Adrenal gland (tissue), 12 donors: ENCODE results near the gene DCTN1. TPM values are rescaled to one million over a fixed set of nuclear protein-coding genes. Genes with fewer than 3 reads are reported as not detected.
A peak's percentile ranks its signal among the peaks of the same experiment; 100 is the strongest.

Source experiments
- DNase-seq, 7 donors: peaks; one replicate each; pipeline ENCODE4 v3.0.0-alpha.2; 2019 to 2020
- H3K27ac ChIP-seq, 5 donors: fragments of 200-600 bp; sonication (generic) in 4 of 5; 1 replicate in 3 of 5; 2 replicates in 2 of 5; pipeline versions ENCODE4 v1.5.1 to v1.8.0; 2016 to 2020; ENCODE audit warnings: mild to moderate bottlenecking in 1 of 5
- H3K27me3 ChIP-seq: fragments of 200-600 bp; 2 replicates; pipeline ENCODE4 v1.8.0; 2021
- H3K36me3 ChIP-seq, 2 donors: fragments of 200-600 bp; replicated peaks in 1 of 2; 1 replicate in 1 of 2; 2 replicates in 1 of 2; pipeline versions ENCODE4 v1.5.1 to v1.8.0; 2018 to 2022
- H3K4me1 ChIP-seq, 2 donors: fragments of 200-600 bp; replicated peaks in 1 of 2; 1 replicate in 1 of 2; 2 replicates in 1 of 2; pipeline versions ENCODE4 v1.5.1 to v1.8.0; 2018 to 2021
- H3K4me3 ChIP-seq, 4 donors: fragments of 200-600 bp; sonication (generic) in 3 of 4; one replicate each; pipeline ENCODE4 v1.5.1; 2016 to 2018
- H3K9me3 ChIP-seq, 3 donors: fragments of 200-600 bp; sonication (generic) in 1 of 3; replicated peaks in 1 of 3; 1 replicate in 2 of 3; 2 replicates in 1 of 3; pipeline versions ENCODE4 v1.5.1 to v1.8.0; 2016 to 2021
- CTCF ChIP-seq, 6 experiments: fragments of 450-650 bp in 4 of 6; fragments of 200-600 bp in 2 of 6; sonication (generic) in 1 of 6; IDR thresholded peaks; 1 replicate in 5 of 6; 2 replicates in 1 of 6; pipeline versions ENCODE4 v1.5.1 to v1.8.0; 2016 to 2021; ENCODE audit warnings: antibody characterized with exemption in 6 of 6, mild to moderate bottlenecking in 2 of 6, moderate library complexity in 1 of 6
- POLR2A ChIP-seq, 2 donors: fragments of 450-650 bp; IDR thresholded peaks; one replicate each; pipeline ENCODE4 v1.6.1; 2017; ENCODE audit warnings: antibody characterized with exemption in 2 of 2, mild to moderate bottlenecking in 2 of 2, moderate library complexity in 1 of 2
- WGBS, 4 donors: extraction: QIAGEN DNeasy Blood & Tissue Kit in 2 of 4; methylation state at CpG; one replicate each; pipeline versions ENCODE4 v1.1.5 to v1.1.7; 2013 to 2017; 5-methylcytosine and 5-hydroxymethylcytosine counted together
- intact Hi-C, 2 donors: fragments of 100-400 bp; cut with DNase I; formaldehyde crosslinking; loops; one replicate each; pipeline versions ENCODE4 v1.14.1 to v1.15.0; 2022 to 2023
- polyA plus RNA-seq, 3 donors: library from polyadenylated mRNA; stranded (reverse); fragments of 200-250 nt in 2 of 3; fragments of 350-450 nt in 1 of 3; fragmentation: Illumina TruSeq in 1 of 3; extraction: RNeasy Lipid Tissue Mini Kit (QIAGEN cat#74804) in 1 of 3; gene quantifications; one replicate each; pipeline ENCODE4 v1.2.3, GENCODE V29; 2013 to 2014
- total RNA-seq, 9 donors: library from RNA; depleted of rRNA in 4 of 9; stranded (reverse); fragments of >200 nt in 4 of 9; fragments of 120-200 nt in 1 of 9; fragmentation: NEBNext Ultra II Directional in 1 of 9; extraction: Animal tissue kit (Norgen Biotek cat#: 25700) in 1 of 9; gene quantifications; one replicate each; pipeline versions ENCODE4 v1.1.0 to v1.2.4, GENCODE V29; 2013 to 2023
- donor health status: healthy with polysubstance abuse.
- donor health status: Bipolar disorder and iron deficiency.
- donor health status: DM: yes; HTN: yes; CAD: no.
- donor health status: DM: no; HTN: no; CAD: no.
- donor health status: DM: no; HTN: no; CAD: no.
- donor health status: DM: yes; HTN: yes; CAD: no.

DCTN1 gene
- total and polyA plus RNA-seq, 12 donors, result 106 to 258 (median 146) TPM

- no peak for DNase-seq
- Histone ChIP-seq H3K4me3 (no peak overlapping the region), H3K27me3 (no peaks in the 10 kb centered on the region), H3K27ac (no peak overlapping the region), H3K9me3 (no peaks in the 10 kb centered on the region), H3K4me1 (peaks cover 0 to 5% of the 10 kb centered on the region in 2 donors), H3K36me3 (no peaks in the 10 kb centered on the region)
- TF ChIP-seq CTCF (IDR thresholded peaks at IDR 0.05), result no peak
- no peak for TF ChIP-seq POLR2A (IDR thresholded peaks at IDR 0.05)
- intact Hi-C loops, result loop anchor here (10.0 kb wide), 2 partner anchors 61 to 141 kb away; no protein-coding TSS in a partner anchor
- 90 to 93% (median 92%) methylated on average over 2 of the region's 2 CpGs for WGBS, 4 donors
Measured at GRCh38 chr2:74396149-74396548, 16.0 kb upstream of the DCTN1 start.

- no peak overlapping the region for H3K27ac ChIP-seq
- no peak for DNase-seq
- 65 to 84% (median 73%) methylated on average over 1 of the region's 1 CpG for WGBS, 4 donors
- no peak overlapping the region for H3K4me3 ChIP-seq
- intact Hi-C loops, result loop anchor here (10.0 kb wide), 2 partner anchors 59 to 139 kb away; no protein-coding TSS in a partner anchor
- no peaks in the 10 kb centered on the region for H3K27me3 ChIP-seq
- H3K4me1 ChIP-seq, result peaks cover 11 to 27% of the 10 kb centered on the region in 2 donors
- H3K9me3 ChIP-seq, result no peaks in the 10 kb centered on the region
- TF ChIP-seq CTCF (IDR thresholded peaks at IDR 0.05) (no peak), POLR2A (IDR thresholded peaks at IDR 0.05) (no peak)
- no peaks in the 10 kb centered on the region for H3K36me3 ChIP-seq
Measured at GRCh38 chr2:74393525-74393924, 13.4 kb upstream of the DCTN1 start.

- peak overlapping the region in 1 of 4 donors; percentile 85 for H3K4me3 ChIP-seq
- intact Hi-C loops, result loop anchor here (10.0 kb wide), 2 partner anchors 58 to 138 kb away; no protein-coding TSS in a partner anchor
- H3K27me3 ChIP-seq, result no peaks in the 10 kb centered on the region
- H3K27ac ChIP-seq, result no peak overlapping the region
- H3K4me1 ChIP-seq, result peaks cover 16 to 34% of the 10 kb centered on the region in 2 donors
- no peaks in the 10 kb centered on the region for H3K9me3 ChIP-seq
- H3K36me3 ChIP-seq, result no peaks in the 10 kb centered on the region
- 68 to 74% (median 70%) methylated on average over 13 of the region's 13 CpGs for WGBS, 4 donors
- DNase-seq, result no peak
- TF ChIP-seq CTCF (IDR thresholded peaks at IDR 0.05) (no peak), POLR2A (IDR thresholded peaks at IDR 0.05) (no peak)
Measured at GRCh38 chr2:74392449-74392743, 12.3 kb upstream of the DCTN1 start.

GRCh38 chr2:74391580-74392448 lies 11.7 kb upstream of the DCTN1 start:
- intact Hi-C loops, result loop anchor here (10.0 kb wide), 2 partner anchors 57 to 137 kb away; no protein-coding TSS in a partner anchor
- WGBS, 4 donors, result 1 to 3% (median 2%) methylated on average over 17 to 62 of the region's 62 CpGs
- H3K27ac ChIP-seq, result peak overlapping the region in 4 of 5 donors; percentile 64 to 92 (median 86)
- H3K4me3 ChIP-seq, result peak overlapping the region in 3 of 4 donors; percentile 2 to 85 (median 78)
- DNase-seq, result peak; percentile 89 to 95 (median 93)
- peaks cover 20 to 40% of the 10 kb centered on the region in 2 donors for H3K4me1 ChIP-seq
- no peaks in the 10 kb centered on the region for H3K9me3 ChIP-seq
- no peaks in the 10 kb centered on the region for H3K36me3 ChIP-seq
- TF ChIP-seq POLR2A (IDR thresholded peaks at IDR 0.05), result peak in 1 of 2 donors; percentile 37
- peak; percentile 91 to 98 (median 94) for TF ChIP-seq CTCF (IDR thresholded peaks at IDR 0.05)
- no peaks in the 10 kb centered on the region for H3K27me3 ChIP-seq
